ENCODE results near the gene IRF7.
"Not testable (repeated sequence)": the region's sequence is repeated elsewhere in the genome, so short reads cannot be mapped to it uniquely, and the experiment has no call there.

IRF7 gene

DNA sequence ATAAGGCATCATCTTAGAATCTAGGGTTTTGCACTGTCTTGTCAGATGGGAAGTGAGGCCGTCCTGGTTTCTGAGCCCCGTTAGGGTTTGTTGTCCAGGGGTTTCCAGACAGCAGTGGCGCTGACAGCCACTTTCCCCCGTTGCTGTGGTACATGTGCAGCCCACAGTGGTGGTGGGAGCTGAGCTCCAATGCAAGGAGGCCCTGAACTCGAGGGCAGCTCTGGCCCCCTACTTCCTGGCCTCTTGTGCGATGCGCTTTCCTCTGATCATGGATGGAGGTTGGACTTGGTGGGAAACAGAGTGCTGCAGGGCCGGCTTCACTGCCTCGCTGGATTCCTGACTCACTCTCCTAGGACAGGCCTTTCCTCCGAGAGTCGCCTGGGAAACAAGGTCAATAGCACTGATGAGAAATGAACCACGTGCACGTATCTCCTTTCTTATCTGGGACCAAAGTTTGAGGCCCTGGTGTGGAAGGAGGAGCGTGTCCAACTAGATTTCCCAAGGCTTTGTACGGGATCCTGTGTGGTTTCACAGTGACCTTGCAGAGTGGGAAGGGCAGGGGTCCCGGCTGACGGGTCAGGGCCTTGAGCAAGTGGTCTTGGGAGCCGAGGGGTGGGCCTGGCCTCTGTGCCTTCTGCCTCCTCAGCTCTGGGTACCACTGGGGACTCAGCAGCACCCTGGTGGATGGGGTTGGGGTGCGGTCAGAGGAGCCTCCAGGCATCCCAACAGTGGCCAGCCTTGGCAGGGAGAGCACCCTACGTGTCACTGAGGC, 35.7 kb downstream of the IRF7 start:
- no peak for DNase-seq

DNA sequence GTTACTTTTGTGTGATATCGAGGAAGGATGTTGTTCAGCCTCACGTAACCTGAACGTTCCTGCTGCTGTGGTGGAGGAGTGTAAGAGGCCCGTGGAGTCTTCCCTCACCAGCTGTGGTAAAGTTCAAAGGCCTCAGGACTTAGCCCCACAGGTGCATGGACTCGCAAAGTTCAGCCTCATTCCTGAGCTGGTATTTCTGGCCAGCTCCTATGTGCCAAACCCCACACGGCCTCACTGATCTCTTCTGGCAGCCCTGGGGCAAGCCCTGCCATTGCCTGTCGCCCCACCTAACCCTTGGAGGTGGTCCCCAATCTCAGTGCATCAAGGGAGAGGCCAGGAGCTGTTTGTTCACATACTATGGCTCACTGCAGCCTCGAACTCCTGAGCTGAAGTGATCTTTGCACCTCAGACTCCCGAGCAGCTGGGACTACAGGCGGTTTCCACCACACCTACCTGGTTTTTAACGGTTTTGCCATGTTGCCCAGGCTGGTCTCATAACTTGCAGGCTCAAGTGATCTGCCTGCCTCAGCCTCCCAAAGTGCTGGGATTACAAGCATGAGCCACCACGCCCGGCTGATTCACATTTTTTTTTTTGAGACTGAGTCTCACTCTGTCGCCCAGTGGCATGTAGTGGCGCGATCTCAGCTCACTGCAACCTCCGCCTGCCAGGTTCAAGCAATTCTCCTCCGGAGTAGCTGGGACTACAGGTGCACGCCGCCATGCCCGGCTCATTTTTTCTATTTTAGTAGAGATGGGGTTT, 37.3 kb downstream of the IRF7 start:
- DNase-seq: no peak

DNA sequence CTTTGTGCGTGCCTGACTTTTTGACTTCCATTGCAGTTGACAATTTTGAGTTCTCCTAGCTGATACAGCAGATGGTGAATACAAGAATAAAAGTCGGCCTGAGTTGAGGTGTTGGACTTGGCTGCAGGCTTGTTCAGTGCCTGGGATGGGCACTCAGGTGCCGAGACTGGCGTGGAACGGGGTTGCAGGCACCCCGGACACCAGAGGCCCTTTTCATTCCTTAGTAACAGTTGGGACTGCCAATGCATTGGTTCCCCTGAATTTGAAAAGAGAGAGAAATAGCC, 38.2 kb downstream of the IRF7 start:
- DNase-seq: no peak

DNA sequence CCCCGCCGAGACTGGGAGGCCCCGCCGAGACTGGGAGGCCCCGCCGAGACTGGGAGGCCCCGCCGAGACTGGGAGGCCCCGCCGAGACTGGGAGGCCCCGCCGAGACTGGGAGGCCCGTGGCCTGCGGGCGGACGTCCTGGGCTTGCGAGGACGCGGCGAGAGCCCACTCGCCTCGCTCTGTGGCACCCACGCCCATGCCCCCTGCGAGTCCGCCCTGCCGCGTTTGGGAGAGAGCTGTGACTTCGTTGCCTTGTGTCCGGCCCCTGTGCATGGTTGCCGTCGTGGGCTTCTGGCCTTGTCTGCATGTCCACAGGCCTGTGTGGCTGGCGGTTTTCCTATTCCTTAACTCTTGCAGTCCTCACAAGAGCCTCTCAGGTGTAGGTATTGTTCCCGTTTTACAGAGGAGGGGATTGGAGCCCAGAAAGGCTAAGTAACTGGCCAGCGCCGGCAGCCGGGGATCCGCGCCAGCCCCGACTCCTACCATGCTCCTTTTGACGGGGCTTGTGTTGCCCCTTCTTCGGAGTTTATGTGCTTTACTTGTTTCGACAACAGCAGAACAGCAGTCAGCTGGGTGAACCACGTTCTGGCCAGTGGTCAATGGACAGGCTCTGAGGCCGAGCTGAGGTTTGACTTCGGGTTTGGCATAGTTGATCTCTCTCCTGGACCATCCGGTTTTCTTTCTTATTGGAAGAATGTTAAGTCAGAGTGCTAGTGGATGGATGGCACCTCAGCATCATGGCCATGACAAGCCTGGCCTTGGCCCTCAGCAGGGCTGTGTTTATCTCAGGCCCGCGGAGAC, 38.7 kb downstream of the IRF7 start:
- DNase-seq: no peak

DNA sequence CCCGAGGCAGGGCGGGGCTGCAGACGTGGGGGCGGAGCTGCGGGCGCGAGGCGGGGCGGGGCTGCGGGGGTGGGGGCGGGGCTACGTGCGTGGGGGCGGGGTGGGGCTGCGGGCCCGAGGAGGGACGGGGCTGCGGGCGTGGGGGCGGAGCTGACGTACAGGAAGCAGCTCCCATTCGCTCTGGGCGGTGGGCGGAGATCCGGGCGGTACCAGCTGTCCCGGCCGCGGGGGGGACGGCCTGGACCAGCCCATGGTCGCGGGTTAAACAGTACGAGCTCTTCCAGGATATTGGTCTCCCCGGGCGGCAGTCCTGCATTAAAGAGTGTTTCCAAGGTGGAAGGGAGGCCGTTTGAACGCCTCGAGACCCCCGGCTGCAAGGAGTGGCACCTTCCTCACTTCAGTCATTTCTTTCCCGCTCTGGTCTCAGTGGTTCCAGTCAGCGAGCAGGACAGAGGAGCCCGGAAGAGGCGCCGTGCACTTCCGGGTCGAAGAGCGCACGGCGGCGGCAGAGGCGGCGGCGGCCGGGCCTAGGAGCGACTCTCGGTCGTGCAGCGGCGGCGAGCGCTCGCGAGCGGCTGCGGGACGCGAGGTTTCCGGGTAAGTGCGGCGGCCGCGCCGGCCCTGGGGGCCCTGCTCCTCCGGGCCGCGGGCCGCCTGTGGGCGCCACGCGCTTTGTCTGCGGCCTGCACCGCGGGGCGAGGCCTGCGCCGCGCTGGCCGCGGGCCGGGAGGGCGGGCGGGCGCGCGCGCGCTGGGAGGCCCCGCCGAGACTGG, 39.6 kb downstream of the IRF7 start, which contains the start of gene PHRF1:
TSS of gene PHRF1 (plus strand) at position 475 of the 773 bp plus-strand sequence. CDS start 5,043 bp downstream, outside the sequence.
- DNase-seq: peak; percentile 94 to 96

DNA sequence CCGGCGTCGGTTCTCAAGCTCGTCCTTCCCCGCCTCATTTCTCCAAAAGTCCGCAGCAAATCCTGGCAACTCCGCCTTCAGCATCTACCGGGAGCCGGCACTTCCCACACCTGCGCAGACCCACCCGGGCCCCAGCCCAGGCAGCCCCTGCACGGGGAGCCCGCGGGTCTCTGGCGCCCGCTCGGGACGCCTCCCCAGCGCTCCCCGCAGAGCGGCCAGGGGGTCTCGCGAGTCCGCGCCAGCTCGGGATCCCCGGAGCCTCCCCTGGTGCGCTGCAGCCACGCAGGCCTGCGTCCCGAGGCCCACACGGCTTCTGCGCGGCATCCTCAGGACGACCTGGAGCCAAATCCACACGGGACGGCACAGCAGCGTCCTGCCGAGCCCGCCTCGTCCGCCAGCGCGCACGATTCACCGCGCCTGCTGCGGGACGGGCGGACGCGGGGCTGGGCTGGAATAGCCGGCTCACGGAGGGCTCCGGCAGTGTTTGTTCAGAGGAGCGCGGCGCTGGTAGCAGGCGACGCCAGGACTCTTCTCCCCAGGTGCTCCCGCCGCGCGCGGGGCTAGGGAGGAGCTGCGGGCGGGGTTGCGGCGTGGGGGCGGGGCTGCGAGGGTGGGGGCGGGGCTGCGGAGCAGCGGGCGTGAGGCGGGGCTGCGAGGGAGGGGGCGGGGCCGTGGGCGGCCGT, 40.3 kb downstream of the IRF7 start:
- DNase-seq: no peak

DNA sequence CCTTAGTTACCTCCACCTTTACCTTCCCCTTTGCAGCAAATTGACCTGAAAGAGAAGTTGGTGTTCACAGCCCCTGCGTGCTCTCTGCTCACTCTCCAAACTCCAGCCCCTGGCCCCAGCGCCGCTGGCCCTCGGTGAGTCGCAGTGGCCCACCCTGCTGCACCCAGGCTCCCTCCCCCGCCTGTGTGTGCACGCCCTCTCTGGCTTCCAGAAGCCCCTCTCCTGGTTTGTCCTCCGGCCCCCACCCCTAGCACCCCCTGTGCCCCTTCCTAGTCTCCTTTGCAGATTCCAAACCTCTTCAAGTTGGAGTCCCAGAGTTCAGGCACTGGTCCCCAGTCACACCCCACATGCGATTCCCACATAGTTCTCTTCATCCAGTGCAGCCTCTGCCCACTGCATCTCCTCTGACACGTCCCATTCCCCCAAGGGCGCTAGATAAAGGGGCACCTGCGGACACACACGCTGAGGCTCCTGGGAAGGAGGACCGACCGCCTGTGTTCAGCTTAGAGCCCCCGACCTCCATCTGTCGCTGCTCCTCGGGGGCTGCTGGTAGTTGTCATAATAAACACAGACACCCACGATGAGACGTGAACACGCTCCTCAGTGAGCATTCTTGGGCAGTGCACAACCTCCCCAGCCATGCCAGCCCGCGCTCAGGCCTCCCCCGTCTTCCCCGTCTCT, 41.0 kb downstream of the IRF7 start:
- DNase-seq: no peak

DNA sequence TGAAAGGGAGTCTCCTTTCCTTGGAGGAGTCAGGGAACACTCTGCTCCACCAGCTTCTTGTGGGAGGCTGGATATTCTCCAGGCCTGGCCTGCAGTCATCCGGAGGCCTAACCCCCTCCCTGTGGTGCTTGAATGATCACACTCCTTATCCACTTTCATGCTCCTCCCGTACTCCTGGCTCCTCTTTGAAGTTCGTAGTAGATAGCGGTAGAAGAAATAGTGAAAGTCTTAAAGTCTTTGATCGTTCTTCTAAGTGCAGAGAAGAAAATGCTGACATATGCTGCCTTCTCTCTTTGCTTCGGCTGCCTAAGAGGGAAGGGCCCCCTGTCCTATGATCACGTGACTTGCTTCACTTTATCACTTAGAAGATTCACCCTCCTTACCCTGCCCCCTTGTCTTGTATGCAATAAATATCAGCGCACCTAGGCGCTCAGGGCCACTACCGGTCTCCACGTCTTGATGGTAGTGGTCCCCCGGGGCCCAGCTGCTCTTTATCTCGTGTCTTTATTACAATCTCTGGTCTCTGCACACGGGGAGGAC, 41.6 kb downstream of the IRF7 start:
- not testable (repeated sequence) for DNase-seq

DNA sequence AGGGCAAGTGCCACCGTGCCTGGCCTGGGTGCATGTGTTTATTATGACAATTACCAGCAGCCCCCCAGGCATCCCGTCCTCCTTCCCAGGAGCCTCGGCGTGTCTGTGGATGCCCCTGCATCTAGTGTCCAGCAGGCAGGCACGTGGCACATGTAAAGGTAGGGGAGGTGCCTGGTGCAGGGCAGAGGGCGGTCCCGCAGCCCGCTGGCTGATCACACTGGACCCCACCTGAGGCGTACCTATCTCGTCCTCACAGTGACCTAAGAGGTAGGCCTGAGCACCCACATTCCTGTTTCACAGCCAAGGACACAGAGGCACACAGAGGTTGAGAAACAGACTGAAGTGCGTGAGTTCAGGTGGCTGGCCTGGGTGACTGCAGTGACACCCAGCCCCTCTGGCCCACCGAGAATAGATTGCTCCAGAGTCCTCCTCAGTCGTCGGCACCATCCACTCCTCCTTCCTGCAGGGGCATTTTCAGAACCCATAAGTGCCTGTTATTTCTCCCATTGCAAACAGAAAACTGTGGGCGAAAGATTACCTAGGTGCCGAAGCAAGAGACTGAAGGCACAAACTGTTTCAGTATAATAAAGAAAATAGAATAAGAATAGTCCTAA, 42.5 kb downstream of the IRF7 start:
- DNase-seq: no peak

DNA sequence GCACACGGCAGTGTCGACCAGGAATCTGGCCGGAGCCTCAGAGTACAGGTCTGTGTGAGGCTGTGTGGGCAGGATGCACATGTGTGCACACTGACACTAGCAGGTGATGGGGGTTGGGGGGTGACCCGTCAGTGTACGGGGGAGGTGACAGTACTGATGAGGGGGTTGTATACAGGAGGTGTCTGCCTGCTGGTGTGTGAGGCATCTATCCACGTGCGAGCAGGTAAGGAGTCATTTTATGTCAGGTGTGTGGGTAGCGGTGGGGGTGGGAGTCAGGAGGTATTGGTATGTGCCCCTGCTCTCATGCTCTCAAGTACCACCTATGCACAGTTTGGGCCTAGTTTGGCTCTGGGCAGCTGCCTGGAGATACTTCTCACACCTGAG, 44.0 kb downstream of the IRF7 start:
- DNase-seq: no peak

DNA sequence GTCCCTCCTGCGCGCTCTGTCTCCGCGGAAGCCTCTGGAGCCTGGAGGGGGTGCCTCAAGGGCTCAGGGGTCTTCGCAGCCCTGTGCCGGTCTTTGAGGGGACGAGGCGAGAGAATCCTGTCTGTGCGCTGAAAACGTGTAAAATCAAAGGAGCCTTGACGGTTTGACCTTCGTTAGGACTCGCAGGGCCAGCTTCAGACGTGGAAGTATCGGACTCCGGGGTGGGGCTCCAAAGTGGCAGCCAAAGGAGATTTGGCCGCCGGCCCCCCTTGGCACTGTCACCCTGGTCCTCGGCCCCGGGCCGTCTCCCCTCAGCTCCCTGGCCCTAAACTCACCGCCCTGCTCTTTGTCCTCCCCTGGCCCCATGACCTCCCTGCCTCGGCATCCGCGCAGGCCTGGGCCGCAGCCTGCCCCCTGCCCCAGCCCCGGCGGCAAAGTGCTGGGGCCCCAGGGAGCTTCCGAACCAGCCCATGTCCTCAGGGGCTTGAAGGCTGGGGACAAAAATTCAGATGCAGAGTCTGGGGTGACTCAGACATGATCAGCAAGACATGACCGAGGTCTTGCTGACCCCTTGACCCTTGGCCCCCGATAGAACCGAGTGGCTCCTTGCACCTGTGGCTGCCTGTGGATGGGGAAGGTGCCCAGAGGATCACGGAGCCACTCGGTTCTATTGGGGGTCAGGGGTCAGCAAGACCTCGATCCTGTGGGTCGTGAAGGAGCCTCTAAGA, 46.4 kb downstream of the IRF7 start:
- DNase-seq: no peak

DNA sequence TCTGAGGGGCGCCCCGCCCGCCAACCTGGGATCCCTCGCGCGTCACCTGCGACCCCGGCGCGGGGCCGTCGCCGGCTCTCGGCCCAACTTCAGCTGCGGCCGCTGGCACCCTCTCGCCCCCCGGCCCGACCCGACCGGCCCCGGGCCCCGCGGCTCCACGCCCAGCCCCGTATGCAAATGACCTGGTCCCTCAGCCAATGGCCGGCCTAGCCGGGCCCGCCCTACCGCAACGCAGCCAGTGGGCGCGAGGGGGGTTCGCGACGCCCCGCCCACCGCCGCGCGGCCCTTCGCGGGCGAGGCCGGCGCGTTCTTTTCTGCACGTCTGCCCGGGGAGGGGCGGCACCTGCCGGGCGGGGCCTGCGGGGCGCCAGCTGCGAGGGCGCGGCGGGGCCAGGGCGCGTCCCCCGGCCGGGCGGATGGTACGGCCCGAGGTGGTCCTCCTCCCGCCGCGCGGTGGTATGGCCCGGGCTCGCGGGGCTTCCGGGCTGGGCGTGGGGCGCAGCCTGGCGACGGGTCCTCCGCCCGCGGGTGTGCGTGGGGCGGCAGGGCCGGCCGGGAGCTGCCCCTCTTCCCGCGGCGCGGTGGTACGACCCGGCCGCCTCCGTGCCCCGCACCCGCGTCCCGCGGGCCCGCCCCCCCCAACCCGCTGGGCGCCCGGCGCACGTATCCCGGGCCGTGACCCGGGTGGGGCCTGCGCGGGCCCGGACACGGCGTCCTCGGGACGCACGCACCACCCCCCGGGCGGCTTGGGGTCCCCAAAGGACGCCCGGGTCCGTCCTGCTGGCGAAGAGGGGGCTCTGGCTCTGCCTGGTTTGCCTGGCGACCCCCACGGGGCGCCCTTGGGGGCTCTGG, 47.2 kb downstream of the IRF7 start:
- DNase-seq: peak; percentile 94 to 97

DNA sequence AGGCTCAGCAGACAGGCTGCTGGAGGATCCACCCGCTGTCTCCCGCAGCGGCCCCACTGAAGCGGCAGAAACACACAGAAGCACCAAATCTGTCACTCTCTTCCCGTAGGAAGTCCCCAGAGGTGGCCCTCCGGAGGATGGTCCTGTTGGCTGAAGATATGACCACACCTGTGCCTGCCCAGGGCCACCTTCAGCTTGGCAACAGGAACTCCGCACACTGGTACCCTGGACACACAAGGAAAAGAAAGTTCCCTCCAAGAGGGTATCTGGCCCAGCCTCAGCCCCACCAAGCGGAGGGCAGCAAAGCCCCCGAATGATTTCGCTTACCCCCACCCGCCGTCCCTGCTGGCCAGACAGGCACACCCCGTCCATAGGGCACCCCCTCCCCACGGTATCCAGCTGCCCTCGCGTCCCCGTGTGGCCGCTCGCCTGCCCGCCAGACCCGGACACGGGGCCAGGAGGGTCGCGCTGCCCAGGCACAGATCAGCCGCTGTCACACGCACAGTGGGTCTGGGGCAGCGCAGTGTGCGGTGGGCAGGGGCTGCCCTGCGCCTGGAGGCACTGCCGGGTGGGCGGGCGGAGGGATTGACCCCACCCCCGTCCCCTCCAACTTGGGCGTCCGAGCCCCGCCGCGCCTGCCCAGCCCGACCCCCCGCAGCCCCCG, 48.0 kb downstream of the IRF7 start:
- no peak for DNase-seq

DNA sequence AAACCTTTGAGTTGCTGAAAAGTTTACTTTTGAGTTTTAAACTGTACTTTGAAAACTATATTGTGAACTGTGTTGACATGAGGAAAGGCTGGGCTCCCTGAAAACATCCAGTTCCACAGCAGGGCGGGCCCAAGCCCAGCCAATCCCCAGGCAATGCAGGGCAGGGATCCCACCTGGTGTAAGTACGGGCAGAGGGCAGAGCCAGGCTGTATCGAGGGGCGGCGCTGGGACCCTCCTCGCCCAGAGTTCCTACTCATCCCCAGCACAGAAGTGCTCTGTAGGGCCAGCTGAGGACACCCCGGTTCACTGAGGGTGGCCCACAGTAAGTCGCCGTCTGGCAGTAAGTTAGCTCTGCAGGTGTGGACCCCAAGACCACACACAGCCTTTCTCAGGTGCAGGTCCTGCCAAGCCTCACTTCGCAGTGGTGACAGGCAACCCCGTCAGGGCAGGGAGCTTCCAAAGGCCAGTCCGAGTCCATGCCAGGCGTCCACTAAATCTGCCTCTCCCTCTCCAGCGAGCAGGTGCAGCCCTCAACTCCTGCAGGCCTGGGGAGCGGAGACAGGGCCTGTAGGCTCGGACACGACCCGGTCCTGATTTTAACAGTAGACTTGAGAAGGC, 48.6 kb downstream of the IRF7 start:
- no peak for DNase-seq

DNA sequence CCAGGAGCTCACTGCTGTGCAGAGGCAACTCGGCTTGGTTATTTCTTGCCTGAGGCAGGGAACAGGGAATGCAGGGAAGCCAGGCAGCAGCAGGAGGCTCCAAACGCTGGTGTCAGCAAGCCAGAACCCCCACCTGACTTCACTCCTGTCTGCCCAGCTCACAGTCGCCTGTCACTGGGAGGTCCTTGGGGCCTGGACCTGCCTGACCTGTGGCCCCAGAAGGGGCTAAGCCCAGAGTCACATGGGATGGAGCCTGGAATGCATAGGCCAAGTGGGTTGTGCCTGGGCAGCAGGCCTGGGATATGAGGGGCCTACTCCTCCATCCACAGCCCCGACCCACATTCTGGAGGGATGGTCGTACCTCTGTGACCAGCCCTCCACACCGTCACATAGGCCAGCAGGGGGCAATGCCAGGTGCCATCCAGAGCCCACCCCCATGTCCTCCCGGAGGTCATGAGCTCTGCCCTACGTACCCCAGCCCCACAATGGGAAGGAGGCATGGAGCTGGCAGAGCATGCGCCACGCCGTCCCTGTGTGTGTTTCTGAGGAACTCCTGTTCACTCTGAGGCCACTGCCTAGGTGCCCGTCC, 49.7 kb downstream of the IRF7 start:
- no peak for DNase-seq

DNA sequence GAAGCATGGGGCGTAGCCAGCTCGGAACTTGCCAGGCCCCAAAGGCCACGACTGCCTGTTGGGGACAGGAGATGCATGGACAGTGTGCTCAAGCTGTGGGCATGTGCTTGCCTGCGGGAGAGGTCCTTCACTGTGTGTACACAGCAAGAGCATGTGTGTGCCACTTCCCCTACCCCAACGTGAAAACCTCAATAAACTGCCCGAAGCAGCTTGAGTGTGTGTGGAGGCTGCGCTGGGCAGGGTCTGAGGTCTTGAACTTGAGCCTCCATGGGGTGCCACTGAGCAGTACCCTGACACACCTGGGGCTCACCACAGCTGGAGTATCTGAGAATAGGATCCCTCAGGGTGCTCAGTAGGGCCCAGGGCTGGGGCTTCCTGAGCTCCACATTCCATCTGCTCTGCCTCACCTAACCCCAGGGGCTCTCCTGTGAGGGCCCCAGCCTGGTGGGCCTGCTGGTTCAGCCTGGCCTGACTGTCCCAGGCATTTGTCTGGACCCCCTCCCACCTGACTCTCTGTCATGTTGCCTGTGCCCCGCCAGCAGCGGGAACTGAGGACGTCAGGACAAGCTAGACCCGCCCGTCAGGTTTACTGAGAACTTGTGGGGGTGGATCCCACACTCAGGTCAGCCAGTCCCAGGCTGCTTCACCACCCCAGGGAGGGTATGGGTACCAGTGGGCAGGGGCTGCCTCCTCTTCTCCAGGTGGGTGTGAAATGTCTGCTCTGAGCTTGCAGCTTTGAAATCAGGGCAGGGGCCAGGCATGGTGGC, 51.8 kb downstream of the IRF7 start:
- no peak for DNase-seq
